VCaP (cell line): ENCODE measurements around the gene COL4A2.

ENCODE experiments used
- H3K27ac ChIP-seq: fragments of 450-650 bp; 2 replicates; pipeline ENCODE4 v1.5.1; 2017
- CTCF ChIP-seq: fragments of 450-650 bp; conservative IDR thresholded peaks from 2 replicates; pipeline ENCODE4 v1.5.1; 2017; ENCODE audit warnings: mild to moderate bottlenecking, moderate library complexity

Gene COL4A2

DNA sequence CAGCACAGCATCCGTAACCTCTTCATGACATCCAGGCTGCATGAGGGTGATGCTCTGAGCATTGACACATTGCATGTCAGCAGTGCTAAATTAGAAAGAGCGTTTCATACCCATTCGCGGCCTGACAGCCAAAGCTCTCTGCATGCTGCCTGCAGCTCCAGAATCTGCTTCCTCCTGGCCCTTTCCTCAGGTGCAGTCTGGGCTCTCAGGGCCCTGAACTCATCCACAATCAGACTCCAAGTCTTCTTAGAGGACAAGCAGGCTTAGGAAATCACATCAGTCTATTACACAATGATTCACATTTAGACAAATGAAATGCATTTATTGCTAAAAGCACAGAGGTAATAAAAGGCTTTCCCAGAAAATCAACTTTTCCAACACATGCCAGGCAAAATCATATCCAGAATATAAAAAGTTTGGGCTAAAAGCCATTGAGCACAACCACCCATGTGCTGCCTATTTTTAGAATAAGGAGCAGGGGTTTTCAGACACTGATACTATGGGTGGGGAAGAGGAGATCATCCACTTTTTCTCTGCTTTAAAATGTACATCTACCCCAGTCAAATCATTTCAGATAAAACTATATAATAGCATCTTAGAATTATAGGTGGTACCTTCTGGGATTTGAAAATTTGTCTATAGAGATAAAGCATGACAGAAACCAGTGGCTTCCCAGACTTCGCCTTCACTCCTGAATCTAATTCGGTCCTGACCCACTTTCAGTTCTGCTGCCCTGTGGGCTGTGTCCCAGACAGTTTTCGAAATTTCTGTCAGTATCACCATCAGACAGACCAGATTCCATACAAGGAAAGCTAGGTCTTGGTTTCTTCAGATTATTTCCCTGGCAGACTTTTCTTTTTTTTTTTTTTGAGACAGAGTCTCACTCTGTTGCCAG is 109.3 kb downstream of the COL4A2 start:
- H3K27ac ChIP-seq: no peak overlapping the region
- TF ChIP-seq CTCF: no peak

- no peak overlapping the region for H3K27ac ChIP-seq
- no peak for TF ChIP-seq CTCF
These were observed 111.9 kb downstream of the COL4A2 start for GRCh38 chr13:110418944-110419343.

- H3K27ac ChIP-seq: no peak overlapping the region
- no peak for TF ChIP-seq CTCF
These were observed 112.3 kb downstream of the COL4A2 start for GRCh38 chr13:110419381-110419791.

GRCh38 chr13:110419946-110420345 is 112.9 kb downstream of the COL4A2 start:
- no peak overlapping the region for H3K27ac ChIP-seq
- TF ChIP-seq CTCF: no peak

DNA sequence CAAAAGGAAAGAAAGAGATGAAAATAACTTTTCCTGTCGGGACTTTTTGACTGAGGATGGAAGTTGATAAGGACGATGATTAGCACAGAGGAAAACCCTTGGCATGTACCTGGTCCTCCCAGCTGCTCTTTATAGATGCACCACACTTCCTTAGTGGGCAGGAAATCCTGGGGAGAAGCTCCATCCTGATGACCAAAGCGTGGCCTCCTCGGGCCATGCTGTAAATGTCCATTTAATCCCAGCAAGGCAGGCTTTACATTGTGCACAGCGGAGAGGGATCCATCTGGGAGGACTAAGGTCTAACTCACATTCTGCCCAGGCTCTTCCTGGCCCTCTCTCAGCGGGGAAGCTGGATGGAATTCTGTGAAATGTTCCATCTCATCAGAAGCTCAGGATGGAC is 113.5 kb downstream of the COL4A2 start:
- no peak for TF ChIP-seq CTCF
- no peak overlapping the region for H3K27ac ChIP-seq

GRCh38 chr13:110421061-110421460 is 114.0 kb downstream of the COL4A2 start:
- no peak overlapping the region for H3K27ac ChIP-seq
- TF ChIP-seq CTCF: no peak

DNA sequence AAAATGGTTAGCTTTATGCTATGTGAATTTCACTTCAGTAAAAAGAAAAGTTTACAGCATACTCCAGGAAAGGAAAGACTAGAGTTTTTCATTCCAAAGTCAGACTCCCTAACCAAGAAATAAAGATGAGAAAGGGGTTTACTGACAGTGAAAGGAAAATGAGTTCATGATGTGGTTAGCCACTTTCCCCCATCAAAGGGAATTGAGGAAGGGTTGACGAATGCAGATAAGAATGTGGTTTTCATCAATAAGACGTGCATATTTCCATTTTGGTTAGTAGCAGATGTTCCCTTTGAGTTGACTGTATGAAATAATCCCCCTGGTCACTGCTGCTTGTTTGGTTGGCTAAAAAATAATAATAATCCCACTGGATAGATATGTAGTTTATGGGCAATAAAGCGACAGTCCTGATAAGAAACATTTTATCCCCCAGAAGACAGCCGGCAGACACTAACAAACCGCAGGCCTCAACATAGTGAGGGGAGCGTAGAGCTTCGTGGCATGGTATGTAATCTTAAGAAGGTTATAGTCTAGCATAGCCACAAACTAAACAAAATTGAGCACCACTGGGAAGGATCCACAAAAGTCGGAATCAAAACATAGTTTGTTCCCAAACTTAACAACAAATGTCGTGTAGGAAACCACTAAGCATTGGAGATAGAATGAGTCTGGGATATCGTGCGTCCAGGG is 114.8 kb downstream of the COL4A2 start:
- TF ChIP-seq CTCF: no peak
- H3K27ac ChIP-seq: no peak overlapping the region
